T-helper 9 cell (primary cell): Measurements from ENCODE around the gene CHD2.

Source experiments
- DNase-seq: peaks from one replicate; pipeline ENCODE4 v3.0.0-alpha.2; 2020

CHD2 gene

DNA sequence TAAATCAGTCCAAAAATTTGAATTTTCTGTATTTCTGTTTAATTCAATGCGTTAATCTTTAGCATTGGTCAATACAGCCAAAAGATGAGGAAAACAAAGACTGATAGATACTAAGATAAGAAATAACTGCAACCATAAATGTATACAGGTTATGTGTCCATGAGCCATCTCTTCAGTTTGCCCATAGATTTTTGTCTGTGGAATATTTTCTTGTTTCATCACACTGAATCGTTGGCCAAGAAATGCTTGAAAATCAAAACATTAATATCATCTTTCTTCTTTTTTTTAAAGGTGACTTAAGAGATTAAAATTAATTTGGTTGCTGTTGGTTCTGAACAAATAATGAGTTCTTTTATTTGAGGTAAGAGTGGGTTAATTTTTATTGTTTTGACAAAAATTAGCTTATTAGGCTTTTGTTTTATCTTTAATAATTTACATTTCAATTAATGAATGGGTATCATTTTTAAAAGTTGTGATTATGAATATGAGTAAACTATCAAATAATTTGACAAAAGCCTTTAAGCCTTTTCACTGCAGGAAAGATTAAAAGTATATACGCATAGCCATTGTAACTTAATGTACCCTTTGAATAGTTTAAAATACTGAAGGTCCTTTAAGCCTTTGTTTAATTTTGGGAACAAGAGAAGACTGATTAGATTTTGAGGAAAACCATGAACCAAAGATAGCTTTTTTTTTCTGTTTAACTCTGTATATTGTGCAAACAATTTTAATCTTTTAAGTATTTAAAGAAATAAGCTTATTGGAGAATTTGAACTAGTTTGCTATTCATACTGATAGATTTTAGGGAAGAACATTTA is 14.7 kb upstream of the CHD2 start:
- no peak for DNase-seq

DNA sequence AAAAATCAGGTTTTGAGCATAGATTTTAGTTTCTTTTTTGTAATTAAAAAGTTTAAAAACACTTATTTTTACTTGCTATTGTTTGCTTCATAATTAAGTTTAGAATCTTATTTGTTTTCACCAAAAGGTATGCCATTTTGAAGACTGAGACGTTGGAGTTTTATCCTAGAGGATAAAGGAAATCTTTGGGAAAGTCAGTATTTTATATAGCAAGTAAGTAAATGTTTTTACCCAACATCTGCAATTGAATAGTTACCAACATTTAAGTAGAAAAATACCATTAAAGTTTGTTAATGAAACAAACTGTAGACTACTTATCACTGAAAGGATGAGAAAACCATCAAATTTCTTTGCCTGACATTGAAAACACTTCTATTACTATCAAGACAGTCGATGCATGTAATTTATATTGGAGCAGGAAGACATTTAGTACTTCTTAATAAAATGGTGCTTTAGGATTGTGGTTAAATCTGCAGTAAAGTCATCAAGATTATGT is 14.0 kb upstream of the CHD2 start:
- no peak for DNase-seq

DNA sequence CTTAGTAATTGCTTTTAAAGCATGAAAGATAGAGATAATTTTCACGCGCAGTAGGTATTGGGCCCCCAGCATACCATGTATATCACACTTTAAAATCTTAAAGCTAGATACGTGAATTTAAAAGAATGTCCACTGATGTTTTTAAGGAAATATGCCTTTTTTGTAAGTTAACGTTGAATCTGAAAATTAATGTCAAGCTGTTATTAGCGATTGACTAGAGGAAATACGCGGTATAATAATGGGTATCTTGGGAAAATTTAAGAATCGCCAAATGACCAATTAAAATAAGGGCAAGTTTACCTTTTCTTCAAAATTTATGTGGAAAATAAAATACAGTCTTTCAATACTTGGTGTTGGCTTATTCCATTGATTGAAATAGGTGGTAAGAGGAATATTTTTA is 13.3 kb upstream of the CHD2 start:
- no peak for DNase-seq

DNA sequence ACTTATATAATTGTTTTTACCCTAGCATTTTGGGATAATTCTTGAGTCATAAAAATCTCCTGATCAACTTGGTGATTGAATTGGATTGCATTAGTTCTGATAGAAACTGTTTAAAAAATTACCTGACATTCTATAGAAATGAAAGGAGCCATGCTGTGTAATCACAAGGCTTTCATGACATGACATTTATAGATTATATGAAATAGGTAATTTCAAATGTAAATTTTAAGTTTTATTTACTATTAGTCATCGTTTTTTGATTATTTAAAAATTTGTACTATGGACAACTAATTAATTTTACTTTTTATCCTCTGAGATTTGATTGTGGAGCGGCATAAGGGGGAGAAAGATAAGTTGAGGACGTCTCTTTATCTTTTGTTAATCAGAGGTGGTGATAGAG is 12.3 kb upstream of the CHD2 start:
- DNase-seq, result no peak

DNA sequence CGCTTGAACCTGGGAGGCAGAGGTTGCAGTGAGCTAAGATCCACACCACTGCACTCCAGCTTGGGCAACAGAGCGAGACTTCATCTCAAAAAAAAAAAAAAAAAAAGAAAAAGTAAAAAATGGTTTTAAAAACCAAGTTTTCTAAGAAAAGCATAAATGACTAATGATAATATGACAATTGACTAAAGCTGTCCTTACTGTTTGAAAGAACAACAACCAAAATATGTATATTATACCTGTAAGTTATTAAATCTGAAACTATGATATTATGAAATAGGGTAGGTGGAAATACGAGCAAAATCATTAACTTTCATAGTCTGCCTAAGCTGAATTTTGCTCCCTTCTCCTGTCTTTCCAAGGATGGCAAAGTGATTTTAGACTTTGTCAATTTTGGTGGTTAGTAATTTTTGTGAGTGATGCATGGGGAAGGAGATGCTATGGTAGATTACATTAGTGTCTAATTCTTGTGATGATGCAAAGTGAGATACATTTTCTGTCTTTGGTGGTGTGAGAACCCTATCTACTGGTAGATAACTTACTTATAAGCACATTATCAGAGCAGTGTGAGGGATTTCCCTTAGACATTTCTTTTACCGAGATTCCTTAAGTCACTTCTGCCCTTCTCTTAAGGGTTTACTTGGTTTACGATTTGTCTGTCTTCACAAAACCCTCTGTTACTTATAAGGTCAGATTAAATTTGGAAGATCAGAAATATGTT is 10.6 kb upstream of the CHD2 start:
- DNase-seq, result no peak

DNA sequence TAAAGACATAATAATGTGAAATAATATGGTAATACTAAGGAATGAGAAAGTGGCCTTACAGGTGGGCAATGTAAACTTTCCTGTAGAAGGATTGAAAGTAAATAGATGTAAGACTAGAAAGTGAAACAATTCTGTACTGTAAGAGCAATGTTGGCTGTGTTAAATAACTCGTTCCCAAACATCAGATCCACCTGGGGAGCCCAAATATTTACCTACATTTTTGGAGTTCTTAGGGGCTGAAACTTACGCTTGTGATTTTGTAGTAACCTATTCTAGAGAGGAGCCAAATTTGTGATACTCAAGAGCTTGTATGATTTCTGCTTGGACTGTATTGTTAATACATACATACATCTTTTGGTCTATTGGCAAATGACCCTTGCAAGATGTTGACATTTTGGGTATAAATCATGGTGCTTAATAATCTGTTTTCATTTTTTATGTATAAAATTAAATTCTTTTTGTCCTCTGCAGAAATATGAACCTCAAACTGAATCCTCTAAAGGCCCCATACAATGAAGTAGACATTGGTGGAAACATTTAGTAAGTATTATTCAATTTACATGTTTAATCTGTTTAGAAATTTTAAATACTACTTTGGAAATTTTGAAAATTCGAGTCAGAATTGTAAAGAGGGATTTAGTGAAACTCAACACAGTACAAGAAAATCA is 8.5 kb upstream of the CHD2 start:
- no peak for DNase-seq

DNA sequence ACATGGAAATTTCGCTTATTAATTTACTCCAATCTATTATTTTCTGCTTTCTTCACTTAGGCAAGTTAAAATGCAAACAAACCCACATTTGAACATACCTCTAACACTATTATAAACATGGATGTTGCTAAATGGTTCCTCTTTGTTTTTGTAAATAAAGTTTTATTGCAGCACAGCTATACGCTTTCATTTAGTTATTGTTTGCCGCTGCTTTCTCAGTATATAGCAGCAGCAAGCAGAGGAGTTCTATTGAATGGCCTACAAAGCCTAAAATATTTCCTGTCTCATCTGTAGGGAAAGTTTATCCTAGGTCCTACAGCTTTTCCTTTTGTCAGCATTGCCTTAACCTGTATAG is 7.9 kb upstream of the CHD2 start:
- DNase-seq, result no peak

DNA sequence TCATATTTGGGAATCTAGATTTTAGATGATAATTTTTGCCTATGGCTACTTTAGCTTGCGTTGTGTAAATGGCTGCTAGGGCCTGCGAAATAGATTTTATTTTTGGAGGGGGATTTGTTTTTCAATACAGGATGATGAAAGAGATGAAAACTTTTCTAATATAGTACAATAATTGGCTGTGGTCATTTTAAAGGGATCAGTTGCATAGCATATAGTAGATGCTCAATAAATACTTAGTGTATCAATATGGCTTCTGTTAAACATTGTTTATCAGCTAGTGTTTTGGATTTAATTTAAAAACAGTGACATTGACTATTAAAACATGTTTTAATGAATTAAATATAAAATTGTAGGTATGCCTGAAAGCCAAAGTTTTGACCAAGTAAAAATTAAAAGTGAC is 6.9 kb upstream of the CHD2 start:
- DNase-seq, result no peak

DNA sequence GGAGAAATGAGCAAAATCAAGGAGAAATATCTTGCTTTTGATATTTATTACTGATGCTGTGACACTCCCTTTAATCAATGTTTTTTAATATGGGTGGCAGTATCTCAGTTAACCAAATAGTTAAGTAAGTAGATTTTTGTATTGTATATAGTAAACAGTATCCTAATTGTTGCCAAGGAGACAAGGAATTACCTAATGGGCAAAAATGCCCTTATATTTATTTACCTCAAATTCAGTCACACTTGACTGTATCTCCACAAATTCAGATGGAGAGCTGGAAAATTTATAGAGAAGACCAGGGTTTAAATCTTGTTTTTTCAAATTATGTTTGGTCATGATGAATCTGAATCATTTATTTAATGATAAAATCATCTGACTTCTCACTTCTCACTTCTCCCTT is 3.6 kb upstream of the CHD2 start:
- no peak for DNase-seq

DNA sequence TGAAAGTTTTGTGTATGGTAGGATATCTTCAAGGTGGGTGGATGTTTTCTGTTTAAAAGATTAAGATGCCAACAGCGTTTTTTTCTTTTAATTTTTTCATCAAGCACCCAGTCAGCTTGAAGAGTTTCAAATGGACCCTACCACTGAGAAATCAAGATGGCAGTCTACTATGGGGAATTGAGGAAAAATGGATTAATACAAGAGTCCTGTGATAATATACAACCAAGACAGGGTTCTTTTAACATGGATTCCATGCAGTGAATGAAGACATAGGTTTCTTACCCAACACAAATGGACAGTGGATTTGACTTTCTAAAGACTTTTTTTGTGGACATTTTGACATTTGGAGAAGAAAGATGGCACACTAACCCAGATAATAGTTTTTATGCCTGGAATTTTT is 2.5 kb upstream of the CHD2 start:
- no peak for DNase-seq

DNA sequence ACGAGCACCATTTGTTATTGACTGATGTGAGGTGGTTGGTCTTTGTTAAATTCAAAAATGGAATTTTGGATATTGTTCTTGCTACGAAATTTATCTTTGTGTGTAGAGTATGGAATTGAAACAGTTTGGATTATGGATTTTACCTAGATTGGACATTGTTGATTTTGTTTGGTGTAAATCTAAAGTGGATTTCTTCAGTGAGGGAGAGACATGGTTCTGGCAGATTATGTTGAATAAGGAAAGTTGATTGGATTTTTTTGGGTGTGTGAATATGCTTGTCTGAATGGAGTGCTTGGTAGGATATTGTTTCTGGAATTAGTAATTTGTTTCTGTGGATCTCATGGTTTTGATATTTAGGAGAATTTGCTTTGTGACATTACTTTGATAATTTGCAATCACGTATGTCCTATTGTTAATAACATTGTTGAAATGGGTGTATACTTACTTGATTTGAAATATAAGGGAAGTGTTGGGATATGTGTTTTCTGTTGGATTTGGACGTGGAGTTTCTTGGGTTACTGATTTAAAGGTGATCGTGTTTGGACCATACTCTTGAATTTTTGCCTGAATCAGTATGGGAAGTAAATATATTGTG is 1.0 kb upstream of the CHD2 start:
- DNase-seq, result no peak

DNA sequence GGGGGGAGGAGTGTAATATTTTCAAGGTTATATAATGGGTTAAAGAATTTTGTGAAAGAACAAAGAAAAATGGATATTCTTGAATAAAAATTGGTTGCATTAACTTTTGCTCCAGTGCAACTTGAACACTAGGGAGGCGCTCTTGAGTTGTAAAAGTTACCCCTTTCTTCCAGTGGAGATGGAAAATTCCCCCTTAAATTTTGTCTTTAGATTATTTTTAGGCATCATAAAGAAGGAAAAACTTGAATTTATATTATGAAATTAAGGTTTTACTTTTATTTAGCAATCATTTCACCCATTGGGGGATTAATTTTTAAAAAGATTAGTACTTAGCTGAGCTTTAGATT is 550 bp upstream of the CHD2 start:
- DNase-seq, result no peak

DNA sequence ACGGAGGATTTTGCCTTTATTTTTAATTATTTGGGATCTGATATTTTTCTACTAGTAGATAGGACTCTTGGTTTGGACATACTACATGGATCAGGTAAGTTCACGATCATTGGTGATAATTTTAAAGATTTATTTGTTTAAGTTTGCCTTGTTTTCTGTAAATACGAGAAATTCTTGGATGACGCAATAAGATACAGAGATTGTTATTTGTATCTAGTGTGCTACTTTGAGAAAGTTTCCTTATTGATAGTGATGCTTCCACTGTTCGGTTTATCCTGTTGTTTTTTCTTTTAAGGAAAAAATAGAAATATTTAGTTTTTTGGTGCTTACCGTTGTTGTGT is 577 bp downstream of the CHD2 start:
- DNase-seq, result no peak

DNA sequence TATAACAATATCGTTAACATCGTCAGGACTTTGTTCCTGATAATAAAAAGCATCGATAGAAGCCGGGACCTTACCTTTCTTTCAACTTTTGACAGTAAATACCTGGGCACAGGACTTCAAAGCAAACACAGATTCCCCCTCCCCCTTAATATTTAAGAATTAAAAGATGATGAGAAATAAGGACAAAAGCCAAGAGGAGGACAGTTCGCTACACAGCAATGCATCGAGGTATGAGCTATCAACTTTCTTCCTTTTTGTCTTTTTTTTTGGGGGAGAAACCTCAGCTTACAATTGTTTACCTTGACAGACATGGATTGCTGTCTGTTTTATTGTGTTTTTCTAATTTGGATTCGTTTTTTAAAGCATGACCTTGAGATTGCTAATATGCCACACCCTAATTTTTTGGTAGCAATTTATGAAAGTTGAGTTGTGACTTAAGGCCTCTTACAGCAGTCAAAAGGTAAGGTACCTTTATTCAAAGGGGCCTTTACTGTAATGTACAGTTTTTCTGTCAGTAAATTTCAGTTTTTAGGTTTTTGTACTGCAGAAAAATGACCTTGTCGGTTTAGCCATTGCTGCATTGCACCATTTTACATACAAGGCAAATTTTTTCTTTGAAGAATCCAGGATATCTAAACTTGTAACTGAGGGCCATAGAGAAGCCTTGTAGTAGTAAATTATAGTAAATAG is 1.1 kb downstream of the CHD2 start:
- DNase-seq, result no peak

DNA sequence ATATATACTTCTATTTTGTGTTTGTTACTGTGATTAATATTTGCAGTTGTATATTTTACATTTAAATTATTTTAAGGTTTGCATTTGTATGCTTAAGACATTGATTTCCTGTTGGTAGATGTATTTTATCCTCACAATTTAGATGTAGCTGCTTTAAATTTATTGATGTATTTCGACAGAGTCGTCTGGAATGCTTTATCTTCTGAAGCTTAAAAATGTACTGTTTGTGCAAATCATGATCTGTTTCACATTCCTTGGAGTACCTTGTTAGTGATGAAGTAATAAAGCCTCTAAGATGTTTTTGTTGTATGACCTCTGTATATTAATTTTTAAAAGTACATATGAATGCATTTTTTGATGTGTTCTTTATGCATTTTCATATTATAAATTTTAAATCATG is 1.9 kb downstream of the CHD2 start:
- no peak for DNase-seq

DNA sequence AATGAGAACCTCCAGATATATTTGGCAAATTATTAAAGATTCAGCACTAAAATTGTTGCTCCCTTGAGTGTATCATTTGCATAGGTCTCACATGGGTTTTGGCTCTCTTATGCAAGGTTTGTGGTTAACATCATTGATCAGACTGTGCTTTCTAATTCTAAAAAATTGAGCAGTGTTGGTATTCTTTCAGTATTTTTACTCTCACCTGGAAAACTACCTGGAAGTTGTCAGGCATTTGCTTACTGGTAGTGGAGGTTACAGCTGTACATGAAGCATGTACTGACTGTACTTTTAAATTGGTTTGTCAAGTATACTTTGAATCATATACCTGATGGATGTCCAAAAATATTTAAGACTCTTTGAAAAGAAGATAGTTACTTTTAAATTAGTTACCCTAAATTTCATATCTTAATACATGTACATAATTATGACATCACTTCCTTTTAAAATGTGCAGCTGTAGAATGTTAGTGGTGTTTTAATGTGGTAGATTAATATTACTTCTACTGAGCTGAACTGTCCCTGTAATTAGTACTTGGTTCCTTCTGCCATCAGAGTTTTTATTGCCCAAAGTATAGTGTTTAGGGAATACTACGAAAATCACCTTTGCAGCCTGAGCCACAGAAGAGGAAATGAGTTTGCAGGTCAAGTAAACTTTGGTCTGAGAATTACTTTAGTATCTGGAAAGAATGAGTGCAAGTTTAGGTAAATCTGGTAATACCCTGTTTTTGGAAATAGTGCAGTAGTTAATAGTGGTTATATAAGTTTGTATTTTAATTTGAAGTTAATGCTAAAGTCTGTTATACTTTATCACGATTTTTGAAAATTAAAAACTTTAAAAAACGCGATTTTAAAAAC is 2.8 kb downstream of the CHD2 start:
- DNase-seq, result no peak

DNA sequence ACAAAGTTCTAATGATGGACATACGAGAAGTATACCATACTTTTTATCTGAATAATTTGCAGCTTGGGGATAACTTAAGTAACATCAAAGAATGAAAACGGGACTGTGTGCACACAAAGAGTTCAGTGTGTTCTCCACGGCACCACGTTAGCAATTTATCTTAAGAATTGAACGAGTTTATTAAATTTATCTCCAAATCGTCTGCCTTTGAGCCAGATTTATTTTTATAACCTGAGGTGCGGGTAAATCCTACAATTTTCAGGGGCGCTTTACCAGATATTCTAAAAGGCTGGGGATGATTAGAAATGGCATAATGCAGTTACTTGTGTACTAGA is 3.5 kb downstream of the CHD2 start:
- no peak for DNase-seq

DNA sequence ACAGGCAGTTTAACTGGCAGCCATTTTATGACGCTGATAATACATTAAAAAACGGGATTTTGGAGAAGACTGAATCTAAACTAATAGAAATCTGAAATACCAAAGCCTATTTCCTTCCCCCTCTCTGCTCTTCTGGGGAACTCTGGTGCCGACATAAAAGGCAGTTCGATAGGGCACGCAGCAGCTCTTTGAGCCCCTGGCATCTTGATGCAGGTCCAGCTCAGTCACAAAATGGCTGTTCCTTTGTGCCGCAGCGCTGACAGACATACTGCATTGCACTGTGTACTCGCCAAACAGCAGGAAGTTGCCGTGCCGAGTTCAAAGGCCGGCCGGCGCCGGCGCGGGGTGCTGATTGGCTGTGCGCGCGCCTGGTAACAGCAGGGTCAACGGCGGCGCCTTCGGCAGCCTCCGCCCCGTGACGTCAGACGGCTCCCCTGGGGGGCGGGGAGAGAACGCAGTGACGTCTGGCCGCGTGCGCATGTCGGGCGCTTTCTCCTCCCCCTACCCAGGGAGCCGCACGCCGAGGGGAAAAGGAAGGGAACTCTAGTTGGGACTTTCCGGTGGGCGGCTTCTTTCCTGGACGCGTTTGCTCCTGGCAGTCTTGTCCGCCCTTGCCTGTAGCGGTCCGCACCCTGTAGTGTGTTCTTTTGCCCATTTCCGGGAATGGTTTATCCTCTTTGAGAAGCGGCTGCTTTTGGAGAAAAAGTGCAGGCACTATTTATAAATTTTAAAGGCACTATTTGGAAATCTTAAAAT is 4.0 kb downstream of the CHD2 start:
- DNase-seq, result peak; percentile 98

DNA sequence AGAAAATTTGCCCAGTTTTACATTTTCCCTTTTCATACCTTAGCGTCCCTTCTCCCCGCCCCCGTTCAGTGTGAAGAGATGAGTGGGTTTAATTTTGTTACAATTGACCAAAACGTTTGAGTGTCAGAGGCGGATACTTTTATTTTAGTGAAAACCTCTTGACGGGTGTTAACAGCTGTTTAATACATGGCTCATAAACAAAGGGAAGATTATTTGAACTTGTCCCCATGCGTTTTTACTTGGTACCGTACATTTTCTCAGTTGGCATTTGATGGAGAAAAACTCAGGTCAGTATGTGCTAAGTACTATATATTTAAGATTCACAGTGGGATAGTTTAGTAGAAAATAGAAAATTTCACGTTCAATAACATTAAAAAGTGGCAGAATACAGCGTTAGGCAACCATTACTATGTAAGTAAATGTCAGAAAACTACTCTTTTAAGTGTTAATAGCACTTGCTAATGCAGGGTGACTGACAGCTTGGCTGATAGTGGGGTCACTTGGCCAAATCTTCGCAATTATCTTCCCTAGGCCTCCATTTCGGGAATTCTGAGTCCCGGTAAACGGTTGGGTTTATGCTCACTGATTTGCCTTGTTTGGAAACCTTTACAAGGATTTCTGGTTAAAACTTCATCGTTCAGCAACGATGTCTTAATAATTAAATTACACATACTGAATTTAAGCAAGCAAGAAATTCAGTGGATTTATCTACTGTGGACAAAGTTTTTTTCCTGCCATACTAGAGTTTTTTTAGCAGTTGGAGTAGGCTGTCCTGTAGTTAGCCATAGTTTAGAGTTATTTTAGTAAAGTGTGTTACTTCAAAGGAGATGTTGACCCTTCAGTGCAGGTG is 4.8 kb downstream of the CHD2 start:
- DNase-seq, result no peak

DNA sequence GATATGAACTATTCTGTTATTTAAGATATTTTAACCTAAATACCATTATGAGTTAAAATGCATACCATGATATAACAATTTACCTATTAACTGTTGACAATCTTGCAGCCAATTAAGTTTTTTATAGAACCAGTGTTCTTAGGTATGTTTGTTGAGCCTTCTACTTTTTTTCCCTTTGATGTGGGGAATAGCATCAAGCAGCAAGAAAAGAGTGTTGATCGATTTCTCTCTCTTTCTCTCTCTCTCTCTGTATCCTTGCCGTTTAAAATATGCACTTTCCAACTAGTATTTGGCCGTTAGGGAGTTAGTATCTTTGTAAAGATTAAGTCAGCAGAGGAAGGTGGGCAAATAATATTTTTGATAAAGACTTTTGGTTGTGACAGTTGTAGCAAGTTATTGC is 5.9 kb downstream of the CHD2 start:
- no peak for DNase-seq
